ENCODE measurements around the gene AKR1C2. TPM values are rescaled to one million over a fixed set of nuclear protein-coding genes. Genes with fewer than 3 reads are reported as not detected.

AKR1C2 gene
- under 1 TPM; under 0.01 to 0.33 TPM for total RNA-seq

DNA sequence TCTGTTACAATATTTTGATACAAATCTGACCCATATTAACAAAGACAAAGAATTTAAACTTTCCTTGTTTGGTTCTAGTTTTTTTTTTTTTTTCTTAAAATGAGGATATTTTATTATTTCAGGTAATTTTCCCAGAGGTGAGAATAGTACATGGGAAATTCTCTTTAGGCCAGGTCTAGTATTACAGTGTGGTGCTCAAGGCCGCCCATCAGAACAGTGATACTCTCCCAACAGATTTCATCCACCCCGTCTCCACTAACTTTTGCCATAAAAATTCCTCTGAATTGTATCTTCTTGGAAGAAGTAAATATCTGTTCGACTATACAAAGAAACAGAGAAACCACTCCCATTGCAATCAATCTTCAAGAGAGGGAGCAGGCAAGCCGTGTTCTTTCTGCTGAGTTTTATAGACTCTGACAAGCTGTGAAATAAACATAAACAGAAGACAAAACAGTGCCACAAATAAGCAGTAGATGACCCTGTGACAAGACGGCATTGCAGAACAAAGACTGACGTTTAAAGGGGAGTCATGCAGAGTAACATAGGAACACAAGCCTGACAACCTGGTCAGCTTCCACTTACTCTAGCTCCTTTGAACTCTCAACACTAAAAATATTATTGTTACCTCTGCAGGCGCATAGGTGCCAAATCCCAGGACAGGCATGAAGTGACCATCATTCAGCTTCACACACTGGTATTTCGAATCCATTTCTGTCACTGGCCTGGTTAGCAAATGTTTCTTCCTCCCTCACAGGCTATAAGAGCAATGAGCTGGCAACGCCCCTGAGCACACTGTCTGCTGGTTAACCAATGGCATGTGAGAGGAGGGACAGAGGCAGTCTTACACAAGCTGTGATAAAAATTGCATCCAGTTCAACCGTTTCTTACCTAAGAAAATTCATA lies at the start of gene AKR1C2:
TSS of gene AKR1C2 (minus strand) at position 731 of the 903 bp plus-strand sequence. CDS start at position 709, 22 bp downstream.

DNA sequence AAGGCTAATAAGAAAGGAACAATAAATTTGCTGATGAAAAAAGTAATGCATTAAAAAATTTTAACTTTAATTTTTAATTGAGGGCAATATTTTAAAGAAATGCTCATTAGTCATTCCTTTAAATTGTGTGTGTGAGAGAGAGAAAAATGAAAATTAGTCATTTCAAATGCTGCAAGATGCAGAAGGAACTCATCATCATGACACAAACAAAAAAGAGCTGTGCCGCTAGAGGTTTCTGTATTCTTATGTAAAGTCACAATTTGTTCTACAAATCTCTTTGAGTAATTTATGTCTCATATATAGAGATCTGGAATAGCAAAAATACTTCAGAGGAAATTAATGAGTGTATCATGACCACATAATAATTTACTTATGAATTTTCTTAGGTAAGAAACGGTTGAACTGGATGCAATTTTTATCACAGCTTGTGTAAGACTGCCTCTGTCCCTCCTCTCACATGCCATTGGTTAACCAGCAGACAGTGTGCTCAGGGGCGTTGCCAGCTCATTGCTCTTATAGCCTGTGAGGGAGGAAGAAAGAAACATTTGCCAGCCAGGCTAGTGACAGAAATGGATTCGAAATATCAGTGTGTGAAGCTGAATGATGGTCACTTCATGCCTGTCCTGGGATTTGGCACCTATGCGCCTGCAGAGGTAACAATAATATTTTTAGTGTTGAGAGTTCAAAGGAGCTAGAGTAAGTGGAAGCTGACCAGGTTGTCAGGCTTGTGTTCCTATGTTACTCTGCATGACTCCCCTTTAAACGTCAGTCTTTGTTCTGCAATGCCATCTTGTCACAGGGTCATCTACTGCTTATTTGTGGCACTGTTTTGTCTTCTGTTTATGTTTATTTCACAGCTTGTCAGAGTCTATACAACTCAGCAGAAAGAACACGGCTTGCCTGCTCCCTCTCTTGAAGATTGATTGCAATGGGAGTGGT lies 40.5 kb downstream of the AKR1C2 start, which contains the start of gene AKR1C1:
TSS of gene AKR1C1 (plus strand) at position 540 of the 939 bp plus-strand sequence. CDS start at position 570, 30 bp downstream.

Small RNA genes lying within 50 kb of the gene (small RNA-seq; reads per million reads assigned to genes)
- 0 reads per million in 2 donors for gene RF00096

Other genes starting within 250 kb of the AKR1C2 start
- 1 to 10 TPM in 1 of 2 donors, under 1 TPM in 1; 0.67 to 2.4 TPM for gene AKR1E2, start 177.7 kb downstream of the AKR1C2 start, total RNA-seq
- 1 to 10 TPM in 1 of 2 donors, under 1 TPM in 1; 0.67 to 1.7 TPM for gene AKR1C1, start 40.4 kb downstream of the AKR1C2 start, total RNA-seq
- under 1 TPM in 1 of 2 donors, not detected in 1; 0.33 TPM for gene AKR1C3, start 90.6 kb upstream of the AKR1C2 start, total RNA-seq
- not detected for gene AKR1C8, start 181.3 kb upstream of the AKR1C2 start, total RNA-seq
- gene AKR1C4, start 193.0 kb upstream of the AKR1C2 start, total RNA-seq, result not detected

Measured in melanocyte of skin (primary cell).